ENCODE measurements around the gene DMBX1.

DMBX1 gene

GRCh38 chr1:46522969-46523320, 33.3 kb downstream of the DMBX1 start:
- TF ChIP-seq CTCF (IDR thresholded peaks at IDR 0.05; ENCODE audit: control insufficient read depth, insufficient read depth, low read depth, low read length, missing control alignments): no peak
- DNase-seq (ENCODE audit: low read depth): no peak
- no peak overlapping the region for H3K4me3 ChIP-seq (ENCODE audit: control insufficient read depth, low read depth, low read length)

DNA sequence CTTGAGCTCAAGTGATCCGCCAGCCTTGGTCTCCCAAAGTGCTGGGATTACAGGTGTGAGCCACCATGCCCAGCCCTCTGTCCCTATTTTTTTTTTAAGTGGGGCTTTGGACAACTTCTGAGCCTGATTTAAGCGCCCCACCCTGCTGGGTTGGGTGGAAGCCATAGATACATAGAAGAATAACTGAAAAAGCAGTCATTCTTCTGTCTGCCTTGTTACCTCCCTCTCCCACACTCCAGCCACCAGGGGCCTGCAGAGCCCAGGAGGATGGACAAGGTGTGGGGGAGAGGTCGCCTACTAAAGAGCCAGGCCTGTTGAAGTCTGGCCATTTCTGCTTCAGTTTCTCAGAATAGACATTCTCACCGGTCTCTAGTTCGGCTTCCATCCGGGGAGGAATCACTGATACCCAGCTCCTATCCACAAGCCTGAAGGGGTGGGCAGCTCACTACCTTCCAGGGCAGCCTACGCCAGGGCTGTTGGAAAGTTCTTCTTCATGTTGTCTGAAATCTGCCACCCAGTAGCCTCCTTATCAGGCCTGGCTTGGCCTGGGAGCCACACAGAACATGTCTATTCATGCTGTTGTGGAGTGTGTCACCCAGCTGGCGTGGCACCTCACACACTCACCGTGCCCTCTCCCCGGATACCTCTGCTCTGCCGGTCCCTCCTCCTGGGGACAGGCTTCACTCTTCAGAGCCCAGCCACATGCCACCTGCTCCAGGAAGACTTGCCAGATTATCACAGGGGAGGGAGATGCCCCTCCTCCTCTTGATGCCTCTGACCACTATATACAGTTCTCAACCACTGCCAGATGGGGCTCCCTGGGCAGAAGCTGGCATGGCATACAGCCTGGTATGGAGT, 34.1 kb downstream of the DMBX1 start:
- no peak for TF ChIP-seq CTCF (IDR thresholded peaks at IDR 0.05; ENCODE audit: control insufficient read depth, insufficient read depth, low read depth, low read length, missing control alignments)
- no peak overlapping the region for H3K4me3 ChIP-seq (ENCODE audit: control insufficient read depth, low read depth, low read length)
- DNase-seq (ENCODE audit: low read depth): no peak

- DNase-seq (ENCODE audit: low read depth): no peak
- no peak overlapping the region for H3K4me3 ChIP-seq (ENCODE audit: control insufficient read depth, low read depth, low read length)
- no peak for TF ChIP-seq CTCF (IDR thresholded peaks at IDR 0.05; ENCODE audit: control insufficient read depth, insufficient read depth, low read depth, low read length, missing control alignments)
Observed at GRCh38 chr1:46524843-46525242, 35.2 kb downstream of the DMBX1 start.

GRCh38 chr1:46525253-46525983, 35.8 kb downstream of the DMBX1 start:
- DNase-seq (ENCODE audit: low read depth): no peak
- H3K4me3 ChIP-seq (ENCODE audit: control insufficient read depth, low read depth, low read length): no peak overlapping the region
- TF ChIP-seq CTCF (IDR thresholded peaks at IDR 0.05; ENCODE audit: control insufficient read depth, insufficient read depth, low read depth, low read length, missing control alignments): no peak

GRCh38 chr1:46526013-46526690, 36.5 kb downstream of the DMBX1 start:
- no peak overlapping the region for H3K4me3 ChIP-seq (ENCODE audit: control insufficient read depth, low read depth, low read length)
- TF ChIP-seq CTCF (IDR thresholded peaks at IDR 0.05; ENCODE audit: control insufficient read depth, insufficient read depth, low read depth, low read length, missing control alignments): no peak
- DNase-seq (ENCODE audit: low read depth): no peak

DNA sequence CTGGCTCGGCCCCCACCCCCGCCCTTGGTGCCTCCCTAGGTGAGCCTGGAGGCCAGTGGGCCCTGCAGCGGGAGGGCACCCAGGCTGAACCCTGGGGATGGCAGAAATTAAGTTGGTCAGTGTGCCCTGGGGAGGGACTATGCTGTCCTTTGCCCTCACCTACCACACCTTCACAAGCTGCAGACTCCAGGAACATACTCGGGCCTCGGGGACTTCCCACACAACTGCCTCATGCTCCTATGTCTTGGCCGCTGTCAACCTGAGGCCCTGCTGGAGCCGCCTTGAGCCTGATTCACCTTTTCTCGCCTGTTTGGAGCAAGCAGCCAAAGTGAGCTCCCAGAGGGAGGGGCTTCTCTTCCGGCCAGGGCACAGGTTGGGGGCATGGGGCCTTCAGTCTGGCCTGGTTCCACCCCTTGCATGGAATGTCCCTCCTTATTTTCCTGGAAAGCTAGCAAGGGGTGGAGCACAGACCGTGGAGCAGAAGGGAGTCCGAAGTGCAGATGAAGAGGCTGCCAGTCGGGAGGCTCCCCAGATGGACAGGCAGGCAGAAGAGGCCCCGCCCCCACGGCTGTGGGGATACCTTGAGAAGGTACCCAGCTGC, 37.2 kb downstream of the DMBX1 start:
- H3K4me3 ChIP-seq (ENCODE audit: control insufficient read depth, low read depth, low read length): no peak overlapping the region
- DNase-seq (ENCODE audit: low read depth): no peak
- TF ChIP-seq CTCF (IDR thresholded peaks at IDR 0.05; ENCODE audit: control insufficient read depth, insufficient read depth, low read depth, low read length, missing control alignments): no peak

Measured in AG09309 (cell line).